Osteoblast (primary cell): ENCODE measurements around the gene CNIH2. TPM values are rescaled to one million over a fixed set of nuclear protein-coding genes. Genes with fewer than 3 reads are reported as not detected.

Source experiments
- DNase-seq: peaks from one replicate; pipeline ENCODE4 v3.0.0; 2011; ENCODE audit warnings: low spot score, mixed read lengths; ENCODE audit not compliant: insufficient read length; ENCODE audit errors: missing footprints
- H2AFZ ChIP-seq: 2 replicates; pipeline ENCODE4 v1.6.0; 2011; ENCODE audit warnings: mild to moderate bottlenecking, low read length
- H3K27ac ChIP-seq: 2 replicates; pipeline ENCODE4 v1.5.1; 2011; ENCODE audit warnings: mild to moderate bottlenecking, low read depth, low read length, moderate library complexity
- H3K27me3 ChIP-seq: 2 replicates; pipeline ENCODE4 v1.6.0; 2012; ENCODE audit warnings: mild to moderate bottlenecking, control low read depth, inconsistent platforms, low read length, moderate library complexity; ENCODE audit not compliant: insufficient read depth
- H3K36me3 ChIP-seq: 2 replicates; pipeline ENCODE4 v1.5.1; 2011; ENCODE audit warnings: mild to moderate bottlenecking, low read length, control low read depth, moderate library complexity; ENCODE audit not compliant: insufficient read depth
- H3K4me1 ChIP-seq: 2 replicates; pipeline ENCODE4 v1.5.1; 2011; ENCODE audit warnings: mild to moderate bottlenecking, low read length, control low read depth, moderate library complexity; ENCODE audit not compliant: insufficient read depth
- H3K4me2 ChIP-seq: 2 replicates; pipeline ENCODE4 v1.6.0; 2011; ENCODE audit warnings: mild to moderate bottlenecking, low read length; ENCODE audit not compliant: insufficient read depth
- H3K4me3 ChIP-seq: fragments of 200-600 bp; sonication (generic); 3 replicates; pipeline ENCODE4 v1.5.1; 2012; ENCODE audit warnings: mild to moderate bottlenecking, low read length, inconsistent platforms; ENCODE audit not compliant: insufficient read depth
- H3K79me2 ChIP-seq: 2 replicates; pipeline ENCODE4 v1.6.0; 2012; ENCODE audit warnings: mild to moderate bottlenecking, low read length, control low read depth, inconsistent platforms; ENCODE audit not compliant: insufficient read depth
- H3K9me3 ChIP-seq: 2 replicates; pipeline ENCODE4 v1.5.1; 2011; ENCODE audit warnings: low read depth, low read length, control low read depth
- H4K20me1 ChIP-seq: 2 replicates; pipeline ENCODE4 v1.6.0; 2012; ENCODE audit warnings: mild to moderate bottlenecking, low read length, control low read depth; ENCODE audit not compliant: insufficient read depth
- total RNA-seq: library from RNA; depleted of rRNA; stranded (reverse); fragments of >200 nt; gene quantifications from 2 replicates; pipeline ENCODE4 v1.2.3, GENCODE V29; 2012
- TF ChIP-seq, protein P1 (sequence below): IDR thresholded peaks from 2 replicates; pipeline ENCODE4 v1.5.1; 2011; ENCODE audit warnings: mild to moderate bottlenecking, low read depth, low read length, moderate library complexity; ENCODE audit errors: extremely low read depth

CNIH2 gene
- total RNA-seq, 1 donor: not detected

DNA sequence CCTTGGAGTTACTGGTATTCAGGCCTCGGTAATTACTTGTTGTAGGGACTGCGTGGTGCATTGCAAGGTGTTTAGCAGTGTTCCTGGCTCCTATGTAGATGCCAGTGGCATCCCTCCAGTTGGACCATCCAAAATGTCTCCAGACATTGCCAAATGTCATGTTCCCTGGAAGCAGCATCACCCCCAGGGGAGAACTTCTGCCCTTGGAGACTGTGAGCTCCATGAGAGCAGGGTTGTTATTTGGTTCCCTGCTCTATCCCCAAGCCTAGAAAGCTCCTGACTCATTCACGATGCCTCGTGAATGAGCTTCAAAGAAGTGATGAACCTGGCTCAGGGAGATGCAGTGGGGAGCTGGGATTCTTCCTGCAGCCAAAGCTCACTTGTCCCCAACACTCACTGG lies 43.6 kb downstream of the CNIH2 start:
- peaks cover 57% of the 10 kb centered on the region for H3K4me1 ChIP-seq
- H3K27ac ChIP-seq: no peak overlapping the region
- DNase-seq: peak; percentile 19
- no peaks in the 10 kb centered on the region for H3K9me3 ChIP-seq
- H3K4me2 ChIP-seq: no peak overlapping the region
- H3K79me2 ChIP-seq: peaks cover 2% of the 10 kb centered on the region
- H3K4me3 ChIP-seq: no peak overlapping the region
- no peak overlapping the region for H2AFZ ChIP-seq
- TF ChIP-seq, protein P1, sequence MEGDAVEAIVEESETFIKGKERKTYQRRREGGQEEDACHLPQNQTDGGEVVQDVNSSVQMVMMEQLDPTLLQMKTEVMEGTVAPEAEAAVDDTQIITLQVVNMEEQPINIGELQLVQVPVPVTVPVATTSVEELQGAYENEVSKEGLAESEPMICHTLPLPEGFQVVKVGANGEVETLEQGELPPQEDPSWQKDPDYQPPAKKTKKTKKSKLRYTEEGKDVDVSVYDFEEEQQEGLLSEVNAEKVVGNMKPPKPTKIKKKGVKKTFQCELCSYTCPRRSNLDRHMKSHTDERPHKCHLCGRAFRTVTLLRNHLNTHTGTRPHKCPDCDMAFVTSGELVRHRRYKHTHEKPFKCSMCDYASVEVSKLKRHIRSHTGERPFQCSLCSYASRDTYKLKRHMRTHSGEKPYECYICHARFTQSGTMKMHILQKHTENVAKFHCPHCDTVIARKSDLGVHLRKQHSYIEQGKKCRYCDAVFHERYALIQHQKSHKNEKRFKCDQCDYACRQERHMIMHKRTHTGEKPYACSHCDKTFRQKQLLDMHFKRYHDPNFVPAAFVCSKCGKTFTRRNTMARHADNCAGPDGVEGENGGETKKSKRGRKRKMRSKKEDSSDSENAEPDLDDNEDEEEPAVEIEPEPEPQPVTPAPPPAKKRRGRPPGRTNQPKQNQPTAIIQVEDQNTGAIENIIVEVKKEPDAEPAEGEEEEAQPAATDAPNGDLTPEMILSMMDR: no peak
- H4K20me1 ChIP-seq: peaks cover under 1% of the 10 kb centered on the region
- H3K36me3 ChIP-seq: no peaks in the 10 kb centered on the region
- no peaks in the 10 kb centered on the region for H3K27me3 ChIP-seq

GRCh38 chr11:66322732-66323427 lies 44.9 kb downstream of the CNIH2 start:
- H3K79me2 ChIP-seq: no peaks in the 10 kb centered on the region
- peak overlapping the region; percentile 47 for H3K27ac ChIP-seq
- H3K36me3 ChIP-seq: no peaks in the 10 kb centered on the region
- DNase-seq: peak; percentile 95
- peaks cover 59% of the 10 kb centered on the region for H3K4me1 ChIP-seq
- peak overlapping the region; percentile 71 for H2AFZ ChIP-seq
- no peaks in the 10 kb centered on the region for H4K20me1 ChIP-seq
- H3K4me3 ChIP-seq: no peak overlapping the region
- no peak overlapping the region for H3K4me2 ChIP-seq
- no peaks in the 10 kb centered on the region for H3K9me3 ChIP-seq
- TF ChIP-seq, protein P1: no peak
- H3K27me3 ChIP-seq: no peaks in the 10 kb centered on the region

DNA sequence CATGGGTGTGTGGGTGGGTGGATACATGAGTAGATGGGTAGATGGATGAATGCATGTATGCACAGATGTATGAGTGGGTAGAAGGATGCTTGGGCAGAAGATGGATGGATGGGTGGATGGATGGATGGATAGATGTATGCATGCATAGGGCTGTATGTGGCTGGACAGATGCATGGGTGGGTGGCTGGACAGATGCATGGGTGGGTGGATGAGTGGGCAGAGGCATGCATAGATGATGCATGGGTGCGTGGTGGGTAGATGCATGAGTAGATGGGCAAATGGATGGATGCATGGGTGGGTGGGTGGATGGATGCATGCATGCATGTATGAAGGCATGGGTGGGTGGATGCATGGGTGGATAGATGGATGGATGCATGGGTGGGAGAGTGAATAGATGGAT lies 45.7 kb downstream of the CNIH2 start:
- Histone ChIP-seq H3K9me3 (no peaks in the 10 kb centered on the region), H3K4me2 (no peak overlapping the region), H3K27ac (no peak overlapping the region), H2AFZ (no peak overlapping the region), H3K79me2 (no peaks in the 10 kb centered on the region), H3K4me3 (no peak overlapping the region), H3K27me3 (no peaks in the 10 kb centered on the region), H3K4me1 (peaks cover 59% of the 10 kb centered on the region), H3K36me3 (no peaks in the 10 kb centered on the region), H4K20me1 (no peaks in the 10 kb centered on the region)
- no peak for DNase-seq
- TF ChIP-seq, protein P1: no peak

DNA sequence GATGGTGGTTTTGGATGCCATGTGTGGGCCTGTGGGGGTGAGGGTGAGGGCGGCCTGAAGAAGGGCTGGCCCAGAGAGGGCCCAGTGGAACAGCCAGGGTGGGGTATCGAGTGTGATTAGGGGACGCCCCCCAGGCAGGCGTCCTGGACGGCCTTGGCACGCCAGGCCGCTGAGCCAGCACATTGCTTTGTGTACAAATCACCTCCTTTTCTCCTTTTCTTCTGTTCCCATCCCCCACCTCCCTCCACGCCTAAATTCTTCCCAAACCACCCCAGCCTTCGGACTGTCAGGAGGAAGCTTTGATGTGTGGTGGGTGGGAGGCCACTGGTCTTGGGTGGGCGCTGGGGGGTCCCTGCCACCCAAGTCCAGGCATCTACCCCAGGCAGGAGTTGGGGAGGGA lies 46.7 kb downstream of the CNIH2 start:
- Histone ChIP-seq H3K27me3 (no peaks in the 10 kb centered on the region), H3K4me3 (no peak overlapping the region), H3K27ac (peak overlapping the region; percentile 50), H3K4me2 (no peak overlapping the region), H2AFZ (no peak overlapping the region), H4K20me1 (no peaks in the 10 kb centered on the region), H3K79me2 (no peaks in the 10 kb centered on the region), H3K4me1 (peaks cover 55% of the 10 kb centered on the region), H3K9me3 (no peaks in the 10 kb centered on the region), H3K36me3 (no peaks in the 10 kb centered on the region)
- TF ChIP-seq, protein P1: no peak
- peak; percentile 81 for DNase-seq
